GM12878 (cell line): ENCODE measurements around the gene UBE3D. TPM values are rescaled to one million over a fixed set of nuclear protein-coding genes. Genes with fewer than 3 reads are reported as not detected.
"Not testable (repeated sequence)": the region's sequence is repeated elsewhere in the genome, so short reads cannot be mapped to it uniquely, and the experiment has no call there.

Experiments used
- ATAC-seq: fragments of 200-7000 bp; cut with Tn5 transposase; 3 replicates; pipeline ENCODE4 v1.9.1; 2020; ENCODE audit warnings: mild to moderate bottlenecking, moderate library complexity
- BruUV-seq: library from RNA; stranded (reverse); fragments of 400-500 nt; replicated peaks from 2 replicates; lab custom pipeline; 2021; lab: Mats Ljungman, UMichigan
- CTCF ChIA-PET: fragments of 300-600 bp; sonication (Branson Sonifier 250); formaldehyde crosslinking; extraction: SDS; loops from one replicate; lab custom pipeline; 2021; ENCODE audit warnings: inconsistent platforms; lab: Yijun Ruan, JAX
- POLR2A ChIA-PET: fragments of 350-600 bp; formaldehyde crosslinking; extraction: SDS; loops from one replicate; lab custom pipeline; 2021; ENCODE audit warnings: inconsistent platforms; lab: Charles Lee
- RAD21 ChIA-PET: fragments of 300-600 bp; sonication (Branson Sonifier 250); formaldehyde crosslinking; loops from one replicate; lab custom pipeline; 2023; ENCODE audit warnings: antibody characterized with exemption; ENCODE audit not compliant: unreplicated experiment; lab: Charles Lee
- SMC1A ChIA-PET: fragments of 300-600 bp; sonication (Branson Sonifier 250); formaldehyde crosslinking; loops from one replicate; lab custom pipeline; 2023; ENCODE audit not compliant: unreplicated experiment, uncharacterized antibody; lab: Charles Lee
- DNase-seq: peaks from one replicate; pipeline ENCODE4 v3.0.0-alpha.2; 2011; ENCODE audit warnings: low read depth, low spot score
- FAIRE-seq: peaks from 3 replicates; lab custom pipeline; 2011; peaks lifted over from hg19 to GRCh38; lab: Jason Lieb, UNC
- H2AFZ ChIP-seq: 2 replicates; pipeline ENCODE4 v1.6.0; 2011; ENCODE audit warnings: low read depth, low read length, control low read depth; ENCODE audit not compliant: control insufficient read depth
- H3K27ac ChIP-seq: 2 replicates; pipeline ENCODE4 v1.5.1; 2011; ENCODE audit warnings: control low read depth; ENCODE audit not compliant: control insufficient read depth, insufficient read depth
- H3K27me3 ChIP-seq, 2 experiments: replicated peaks in 1 of 2; 2 replicates each; pipeline versions ENCODE4 v1.6.0 to v1.6.1; 2011; ENCODE audit warnings: low read length in 1 of 2; ENCODE audit not compliant: control insufficient read depth in 2 of 2, insufficient read depth in 2 of 2
- H3K36me3 ChIP-seq, 2 experiments: 2 replicates each; pipeline ENCODE4 v1.5.1; 2011; ENCODE audit warnings: low read length in 1 of 2; ENCODE audit not compliant: control insufficient read depth in 2 of 2, insufficient read depth in 2 of 2
- H3K4me1 ChIP-seq: 2 replicates; pipeline ENCODE4 v1.6.1; 2011; ENCODE audit warnings: mild to moderate bottlenecking, low read length, moderate library complexity, mixed read lengths; ENCODE audit not compliant: control insufficient read depth, insufficient read depth
- H3K4me2 ChIP-seq: 2 replicates; pipeline ENCODE4 v1.6.0; 2011; ENCODE audit warnings: control low read depth; ENCODE audit not compliant: control insufficient read depth, insufficient read depth
- H3K4me3 ChIP-seq: fragments of 200-600 bp; sonication (generic); 2 replicates; pipeline ENCODE4 v1.5.1; 2016
- H3K79me2 ChIP-seq: 2 replicates; pipeline ENCODE4 v1.6.0; 2011; ENCODE audit warnings: low read length; ENCODE audit not compliant: control insufficient read depth, insufficient read depth
- H3K9ac ChIP-seq: 2 replicates; pipeline ENCODE4 v1.8.0; 2011; ENCODE audit warnings: low read length, control low read depth, mixed read lengths; ENCODE audit not compliant: control insufficient read depth, insufficient read depth
- H3K9me3 ChIP-seq: replicated peaks from 3 replicates; pipeline ENCODE4 v1.5.1; 2011; ENCODE audit warnings: mild to moderate bottlenecking, low read length; ENCODE audit not compliant: control insufficient read depth, insufficient read depth
- H4K20me1 ChIP-seq: 2 replicates; pipeline ENCODE4 v1.6.0; 2011; ENCODE audit not compliant: control insufficient read depth, insufficient read depth
- BMI1 ChIP-seq: fragments of 450-650 bp; IDR thresholded peaks from 2 replicates; pipeline ENCODE4 v1.6.1; 2016; ENCODE audit warnings: mild to moderate bottlenecking, moderate library complexity, borderline replicate concordance
- CBX5 ChIP-seq: sonication (generic); IDR thresholded peaks from 2 replicates; pipeline ENCODE4 v1.6.1; 2016; ENCODE audit warnings: low read depth, moderate library complexity, mild to moderate bottlenecking, inconsistent platforms
- CREM ChIP-seq: IDR thresholded peaks from 2 replicates; pipeline ENCODE4 v1.6.1; 2014; ENCODE audit warnings: antibody characterized with exemption, low read depth
- KLF5 ChIP-seq: fragments of 450-650 bp; IDR thresholded peaks from 2 replicates; pipeline ENCODE4 v1.6.1; 2014; ENCODE audit warnings: mild to moderate bottlenecking; ENCODE audit not compliant: partially characterized antibody
- PAX8 ChIP-seq: fragments of 450-650 bp; IDR thresholded peaks from 2 replicates; pipeline ENCODE4 v1.6.1; 2017; ENCODE audit warnings: mild to moderate bottlenecking, moderate library complexity
- ZZZ3 ChIP-seq: IDR thresholded peaks from 2 replicates; pipeline ENCODE4 v1.6.1; 2011; ENCODE audit warnings: low read depth; ENCODE audit not compliant: control insufficient read depth, insufficient read length
- whole genome bisulfite sequencing: methylation state at CpG from one replicate; pipeline ENCODE4 v1.1.6; 2016; ENCODE audit warnings: low lambda C conversion rate; ENCODE audit not compliant: insufficient replicate concordance, insufficient coverage; ENCODE audit errors: missing lambda C conversion rate; 5-methylcytosine and 5-hydroxymethylcytosine counted together
- in situ Hi-C: fragments of 300-500 bp; cut with MboI; formaldehyde crosslinking; loops from 9 replicates; pipeline ENCODE4 v1.14.3; 2018; ENCODE audit warnings: mixed read lengths
- intact Hi-C: fragments of 100-400 bp; cut with micrococcal nuclease; formaldehyde crosslinking; loops from one replicate; pipeline ENCODE4 v1.14.2; 2022; ENCODE audit not compliant: unreplicated experiment
- polyA plus RNA-seq, 11 experiments: library from polyadenylated mRNA; depleted of rRNA in 4 of 11; unstranded in 6 of 11; stranded (reverse) in 5 of 11; fragments of >200 nt; fragmentation: Nextera tagmentation in 4 of 11; fragmentation: Illumina TruSeq in 1 of 11; extraction: Ambion mirVana in 4 of 11; extraction: Trizol in 1 of 11; gene quantifications; 1 replicate in 1 of 11; 2 replicates in 10 of 11; pipeline versions ENCODE4 v1.2.1 to v1.2.3, GENCODE V29; 2011 to 2016; ENCODE audit warnings: inconsistent platforms in 2 of 11, missing spikeins in 2 of 11, low read depth in 1 of 11
- total RNA-seq, 4 experiments: library from RNA; depleted of rRNA in 3 of 4; stranded (reverse); fragments of >200 nt in 3 of 4; fragmentation: Illumina TruSeq in 1 of 4; extraction: Trizol in 1 of 4; gene quantifications; 2 replicates each; pipeline versions ENCODE4 v1.2.1 to v1.2.3, GENCODE V29; 2013 to 2021
- TF ChIP-seq, protein P1 (sequence below): IDR thresholded peaks from 2 replicates; pipeline ENCODE4 v1.6.1; 2011; ENCODE audit warnings: mild to moderate bottlenecking, low read depth, low read length, moderate library complexity; ENCODE audit not compliant: insufficient replicate concordance
- TF ChIP-seq, protein P2 (sequence below): fragments of 450-650 bp; IDR thresholded peaks from 2 replicates; pipeline ENCODE4 v1.6.1; 2017; ENCODE audit warnings: mild to moderate bottlenecking, moderate library complexity

Gene UBE3D
- total and polyA plus RNA-seq, 10 of the 15 experiments (the other 5 are each of a cell fraction or from before 2014, with no cell fraction given) = 4.3 to 9.0 (median 7.5) TPM

DNA sequence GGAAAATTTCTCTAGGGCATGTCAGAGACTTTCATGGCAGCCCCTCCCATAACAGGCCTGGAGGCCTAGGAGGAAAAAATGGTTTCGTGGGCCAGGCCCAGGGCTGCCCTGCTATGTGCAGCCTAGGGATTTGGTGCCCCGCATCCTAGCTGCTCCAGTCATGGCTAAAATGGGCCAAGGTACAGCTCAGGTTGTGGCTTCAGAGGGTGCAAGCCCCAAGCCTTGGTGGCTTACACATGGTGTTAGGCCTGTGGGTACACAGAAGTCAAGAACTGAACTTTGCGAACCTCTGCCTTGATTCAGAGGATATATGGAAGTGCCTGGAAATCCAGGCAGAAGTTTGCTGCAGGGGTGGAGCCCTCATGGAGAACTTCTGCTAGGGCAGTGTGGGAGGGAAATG is 134.7 kb downstream of the UBE3D start:
- in situ Hi-C loops, POLR2A ChIA-PET, H3K4me1 ChIP-seq, H3K9ac ChIP-seq, H3K27me3 ChIP-seq, H3K4me3 ChIP-seq, CTCF ChIA-PET, DNase-seq, RAD21 ChIA-PET: not testable (repeated sequence)
- WGBS = 98% methylated on average over 3 of the region's 3 CpGs
- TF ChIP-seq CBX5 = 0 out of 2 replicates have a peak, but pooled peaks have one; percentile 53
- TF ChIP-seq, all 136 proteins: peak for 1; not testable (repeated sequence) for 135
- H3K36me3 ChIP-seq, SMC1A ChIA-PET, H3K4me2 ChIP-seq, FAIRE-seq, H3K79me2 ChIP-seq, H3K9me3 ChIP-seq, BruUV-seq, H4K20me1 ChIP-seq, H2AFZ ChIP-seq, H3K27ac ChIP-seq, intact Hi-C loops, ATAC-seq: not testable (repeated sequence)

DNA sequence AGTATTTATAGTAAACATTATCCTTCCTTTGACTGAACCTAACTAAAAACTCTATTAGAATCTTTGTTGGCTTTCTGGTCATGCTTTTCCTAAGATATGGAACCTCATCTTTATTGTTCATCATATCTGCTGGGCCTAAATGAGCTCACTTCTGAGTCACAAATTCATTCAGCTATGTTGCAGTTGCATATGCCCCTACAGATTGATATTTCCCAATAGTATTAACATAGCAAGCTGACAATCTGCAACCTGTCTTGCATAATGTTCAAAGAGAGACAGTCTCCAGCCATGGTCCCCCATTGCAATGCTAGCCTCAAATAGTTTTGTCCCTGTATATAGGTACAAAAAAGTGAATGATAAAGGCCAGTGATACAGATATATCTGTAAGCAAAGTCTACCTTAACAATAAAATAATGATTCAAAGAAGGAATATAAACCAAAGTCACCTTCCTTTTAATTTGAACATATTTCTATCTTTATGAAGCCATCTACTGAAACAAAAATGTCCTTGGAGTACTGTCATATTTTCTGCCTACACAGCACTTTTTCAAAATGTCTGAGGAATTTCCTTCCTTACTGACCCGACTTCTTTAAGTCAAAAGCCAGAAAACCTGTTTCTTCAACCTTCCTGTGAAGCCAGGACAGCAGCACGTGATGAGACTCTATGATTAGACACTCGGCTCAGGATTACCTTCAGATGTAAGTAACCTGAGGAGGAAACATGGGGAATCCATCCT is 140.7 kb downstream of the UBE3D start:
- FAIRE-seq (no peak), ATAC-seq (no peak), DNase-seq (no peak)
- WGBS = 68% methylated on average over 3 of the region's 3 CpGs
- no peaks in the 10 kb centered on the region for H3K4me1 ChIP-seq
- ChIA-PET POLR2A (no interaction called here), SMC1A (no interaction called here), RAD21 (no interaction called here), CTCF (no interaction called here)
- no peak overlapping the region for H3K4me2 ChIP-seq
- H2AFZ ChIP-seq = no peak overlapping the region
- no peaks in the 10 kb centered on the region; the same call in 2 of the 3 replicates for H3K9me3 ChIP-seq
- no peaks in the 10 kb centered on the region for H3K27me3 ChIP-seq
- intact Hi-C loops = no loop called here
- no peaks in the 10 kb centered on the region for H3K36me3 ChIP-seq
- BruUV-seq = no TSS peak
- H4K20me1 ChIP-seq = no peaks in the 10 kb centered on the region
- H3K4me3 ChIP-seq = no peak overlapping the region
- no peak overlapping the region for H3K9ac ChIP-seq
- in situ Hi-C loops = no loop called here
- H3K79me2 ChIP-seq = no peaks in the 10 kb centered on the region
- no peak overlapping the region for H3K27ac ChIP-seq
- TF ChIP-seq KLF5 = no peak
- TF ChIP-seq, protein P1, sequence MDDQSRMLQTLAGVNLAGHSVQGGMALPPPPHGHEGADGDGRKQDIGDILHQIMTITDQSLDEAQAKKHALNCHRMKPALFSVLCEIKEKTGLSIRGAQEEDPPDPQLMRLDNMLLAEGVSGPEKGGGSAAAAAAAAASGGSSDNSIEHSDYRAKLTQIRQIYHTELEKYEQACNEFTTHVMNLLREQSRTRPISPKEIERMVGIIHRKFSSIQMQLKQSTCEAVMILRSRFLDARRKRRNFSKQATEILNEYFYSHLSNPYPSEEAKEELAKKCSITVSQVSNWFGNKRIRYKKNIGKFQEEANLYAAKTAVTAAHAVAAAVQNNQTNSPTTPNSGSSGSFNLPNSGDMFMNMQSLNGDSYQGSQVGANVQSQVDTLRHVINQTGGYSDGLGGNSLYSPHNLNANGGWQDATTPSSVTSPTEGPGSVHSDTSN = no peak
- no peak for TF ChIP-seq ZZZ3
- TF ChIP-seq, protein P2, sequence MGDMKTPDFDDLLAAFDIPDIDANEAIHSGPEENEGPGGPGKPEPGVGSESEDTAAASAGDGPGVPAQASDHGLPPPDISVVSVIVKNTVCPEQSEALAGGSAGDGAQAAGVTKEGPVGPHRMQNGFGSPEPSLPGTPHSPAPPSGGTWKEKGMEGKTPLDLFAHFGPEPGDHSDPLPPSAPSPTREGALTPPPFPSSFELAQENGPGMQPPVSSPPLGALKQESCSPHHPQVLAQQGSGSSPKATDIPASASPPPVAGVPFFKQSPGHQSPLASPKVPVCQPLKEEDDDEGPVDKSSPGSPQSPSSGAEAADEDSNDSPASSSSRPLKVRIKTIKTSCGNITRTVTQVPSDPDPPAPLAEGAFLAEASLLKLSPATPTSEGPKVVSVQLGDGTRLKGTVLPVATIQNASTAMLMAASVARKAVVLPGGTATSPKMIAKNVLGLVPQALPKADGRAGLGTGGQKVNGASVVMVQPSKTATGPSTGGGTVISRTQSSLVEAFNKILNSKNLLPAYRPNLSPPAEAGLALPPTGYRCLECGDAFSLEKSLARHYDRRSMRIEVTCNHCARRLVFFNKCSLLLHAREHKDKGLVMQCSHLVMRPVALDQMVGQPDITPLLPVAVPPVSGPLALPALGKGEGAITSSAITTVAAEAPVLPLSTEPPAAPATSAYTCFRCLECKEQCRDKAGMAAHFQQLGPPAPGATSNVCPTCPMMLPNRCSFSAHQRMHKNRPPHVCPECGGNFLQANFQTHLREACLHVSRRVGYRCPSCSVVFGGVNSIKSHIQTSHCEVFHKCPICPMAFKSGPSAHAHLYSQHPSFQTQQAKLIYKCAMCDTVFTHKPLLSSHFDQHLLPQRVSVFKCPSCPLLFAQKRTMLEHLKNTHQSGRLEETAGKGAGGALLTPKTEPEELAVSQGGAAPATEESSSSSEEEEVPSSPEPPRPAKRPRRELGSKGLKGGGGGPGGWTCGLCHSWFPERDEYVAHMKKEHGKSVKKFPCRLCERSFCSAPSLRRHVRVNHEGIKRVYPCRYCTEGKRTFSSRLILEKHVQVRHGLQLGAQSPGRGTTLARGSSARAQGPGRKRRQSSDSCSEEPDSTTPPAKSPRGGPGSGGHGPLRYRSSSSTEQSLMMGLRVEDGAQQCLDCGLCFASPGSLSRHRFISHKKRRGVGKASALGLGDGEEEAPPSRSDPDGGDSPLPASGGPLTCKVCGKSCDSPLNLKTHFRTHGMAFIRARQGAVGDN = no peak
- no peak for TF ChIP-seq PAX8
- no peak for TF ChIP-seq BMI1
- TF ChIP-seq CREM = no peak
